ENCODE measurements around the gene NPBWR2.

GRCh38 chr20:64152906-64153305 lies 45.5 kb upstream of the NPBWR2 start:
- TF ChIP-seq ZNF416 (CRISPR knock-in tag; IDR thresholded peaks at IDR 0.05): no peak
- no peak for TF ChIP-seq CTCF (IDR thresholded peaks at IDR 0.05)
- TF ChIP-seq TCF7 (CRISPR knock-in tag; IDR thresholded peaks at IDR 0.05; ENCODE audit: low read depth): no peak
- TF ChIP-seq ESRRA (CRISPR knock-in tag; IDR thresholded peaks at IDR 0.05; ENCODE audit: borderline replicate concordance): no peak
- TF ChIP-seq E2F1 (CRISPR knock-in tag; IDR thresholded peaks at IDR 0.05): no peak
- no peak for TF ChIP-seq MLX (CRISPR knock-in tag; IDR thresholded peaks at IDR 0.05)
- TF ChIP-seq PREB (CRISPR knock-in tag; IDR thresholded peaks at IDR 0.05; ENCODE audit: borderline replicate concordance): no peak
- no peak for TF ChIP-seq ATF3 (CRISPR knock-in tag; conservative IDR thresholded peaks at IDR 0.05)
- no peak for TF ChIP-seq SMAD3 (CRISPR knock-in tag; IDR thresholded peaks at IDR 0.05; ENCODE audit: borderline replicate concordance)
- no peak for TF ChIP-seq ZNF232 (CRISPR knock-in tag; IDR thresholded peaks at IDR 0.05)
- TF ChIP-seq TEAD4 (CRISPR knock-in tag; IDR thresholded peaks at IDR 0.05): no peak

Measured in WTC11 (cell line).